Measurements from ENCODE around the gene MRTFB. TPM values are rescaled to one million over a fixed set of nuclear protein-coding genes. Genes with fewer than 3 reads are reported as not detected.

Gene MRTFB
- total RNA-seq, 4 donors from 2014 or later = 37.8 to 82.7 (median 47.9) TPM

- peaks cover 0 to 41% (median 18%) of the 10 kb centered on the region in 4 donors for H3K36me3 ChIP-seq
- H3K9me3 ChIP-seq = no peaks in the 10 kb centered on the region
- in situ Hi-C loops (cut with MboI; ENCODE audit: low pct_ligation_motif_present in 1 of 4, low pct_unique_long_range_greater_than_20kb in 1 of 4, low sequenced_read_pairs in 3 of 4) = loop anchor here in 2 of 4 donors (10.0 to 25.0 kb wide), 2 partner anchors 276 to 311 kb away; no protein-coding TSS in a partner anchor
- 91 to 100% methylated on average over 1 to 5 of the region's 5 CpGs for WGBS, 2 donors (ENCODE audit: low coverage in 1 of 2)
- H3K27me3 ChIP-seq = no peaks in the 10 kb centered on the region
- TF ChIP-seq CTCF (IDR thresholded peaks at IDR 0.05) = no peak
- TF ChIP-seq POLR2AphosphoS5 (IDR thresholded peaks at IDR 0.05) = no peak
- no peak for TF ChIP-seq POLR2A (IDR thresholded peaks at IDR 0.05)
- TF ChIP-seq EP300 (IDR thresholded peaks at IDR 0.05; ENCODE audit: low read depth) = no peak
- intact Hi-C loops (cut with DNase I; ENCODE audit: low total_unique reads) = loop anchor here (5.0 kb wide), 1 partner anchor 279 kb away; no protein-coding TSS in a partner anchor
- H3K27ac ChIP-seq = no peak overlapping the region
- no peaks in the 10 kb centered on the region for H3K4me1 ChIP-seq
- DNase-seq = no peak
- H3K4me3 ChIP-seq = no peak overlapping the region
Measured at GRCh38 chr16:14248791-14249190, 177.7 kb downstream of the MRTFB start.

GRCh38 chr16:14249291-14250032, 178.3 kb downstream of the MRTFB start:
- no peak overlapping the region for H3K4me3 ChIP-seq
- peak; percentile 35 for DNase-seq
- no peak overlapping the region for H3K27ac ChIP-seq
- H3K27me3 ChIP-seq = no peaks in the 10 kb centered on the region
- H3K9me3 ChIP-seq = no peaks in the 10 kb centered on the region
- 53 to 65% methylated on average over 4 to 7 of the region's 7 CpGs for whole genome bisulfite sequencing, 2 donors (ENCODE audit: low coverage in 1 of 2)
- peaks cover 0 to 41% (median 20%) of the 10 kb centered on the region in 4 donors for H3K36me3 ChIP-seq
- in situ Hi-C loops (cut with MboI; ENCODE audit: low pct_ligation_motif_present in 1 of 4, low pct_unique_long_range_greater_than_20kb in 1 of 4, low sequenced_read_pairs in 3 of 4) (loop anchor here in 2 of 4 donors (10.0 to 25.0 kb wide), 2 partner anchors 275 to 312 kb away; no protein-coding TSS in a partner anchor), intact Hi-C loops (cut with DNase I; ENCODE audit: low total_unique reads) (loop anchor here (5.0 kb wide), 1 partner anchor 278 kb away; no protein-coding TSS in a partner anchor)
- TF ChIP-seq POLR2AphosphoS5 (IDR thresholded peaks at IDR 0.05) = no peak
- peak; percentile 65 to 81 (median 76) for TF ChIP-seq CTCF (IDR thresholded peaks at IDR 0.05)
- H3K4me1 ChIP-seq = no peaks in the 10 kb centered on the region

GRCh38 chr16:14251419-14251818, 180.3 kb downstream of the MRTFB start:
- Histone ChIP-seq H3K36me3 (peaks cover 0 to 52% (median 14%) of the 10 kb centered on the region in 4 donors), H3K27ac (no peak overlapping the region), H3K9me3 (no peaks in the 10 kb centered on the region), H3K4me3 (no peak overlapping the region), H3K4me1 (no peaks in the 10 kb centered on the region), H3K27me3 (no peaks in the 10 kb centered on the region)
- intact Hi-C loops (cut with DNase I; ENCODE audit: low total_unique reads) = no loop called here
- 93 to 98% methylated on average over 2 of the region's 2 CpGs for WGBS, 2 donors (ENCODE audit: low coverage in 1 of 2)
- in situ Hi-C loops (cut with MboI; ENCODE audit: low pct_ligation_motif_present in 1 of 4, low pct_unique_long_range_greater_than_20kb in 1 of 4, low sequenced_read_pairs in 3 of 4) = no loop called here
- no peak for DNase-seq
- TF ChIP-seq POLR2A (IDR thresholded peaks at IDR 0.05) (no peak), EP300 (IDR thresholded peaks at IDR 0.05; ENCODE audit: low read depth) (no peak), POLR2AphosphoS5 (IDR thresholded peaks at IDR 0.05) (no peak), CTCF (IDR thresholded peaks at IDR 0.05) (no peak)

- in situ Hi-C loops (cut with MboI; ENCODE audit: low pct_ligation_motif_present in 1 of 4, low pct_unique_long_range_greater_than_20kb in 1 of 4, low sequenced_read_pairs in 3 of 4) (no loop called here), intact Hi-C loops (cut with DNase I; ENCODE audit: low total_unique reads) (no loop called here)
- DNase-seq = no peak
- Histone ChIP-seq H3K4me3 (no peak overlapping the region), H3K4me1 (no peaks in the 10 kb centered on the region), H3K9me3 (no peaks in the 10 kb centered on the region), H3K27ac (no peak overlapping the region), H3K27me3 (no peaks in the 10 kb centered on the region), H3K36me3 (peaks cover 0 to 46% (median 7%) of the 10 kb centered on the region in 4 donors)
- TF ChIP-seq POLR2A (IDR thresholded peaks at IDR 0.05) = no peak
- TF ChIP-seq POLR2AphosphoS5 (IDR thresholded peaks at IDR 0.05) = no peak
- no peak for TF ChIP-seq EP300 (IDR thresholded peaks at IDR 0.05; ENCODE audit: low read depth)
- TF ChIP-seq CTCF (IDR thresholded peaks at IDR 0.05) = no peak
Measured at GRCh38 chr16:14252860-14253259, 181.7 kb downstream of the MRTFB start.
